Osteoblast (primary cell): ENCODE results near the gene PIH1D1. TPM values are rescaled to one million over a fixed set of nuclear protein-coding genes. Genes with fewer than 3 reads are reported as not detected.

Experiments
- DNase-seq: peaks from one replicate; pipeline ENCODE4 v3.0.0; 2011; ENCODE audit warnings: low spot score, mixed read lengths; ENCODE audit not compliant: insufficient read length; ENCODE audit errors: missing footprints
- H2AFZ ChIP-seq: 2 replicates; pipeline ENCODE4 v1.6.0; 2011; ENCODE audit warnings: mild to moderate bottlenecking, low read length
- H3K27ac ChIP-seq: 2 replicates; pipeline ENCODE4 v1.5.1; 2011; ENCODE audit warnings: mild to moderate bottlenecking, low read depth, low read length, moderate library complexity
- H3K27me3 ChIP-seq: 2 replicates; pipeline ENCODE4 v1.6.0; 2012; ENCODE audit warnings: mild to moderate bottlenecking, control low read depth, inconsistent platforms, low read length, moderate library complexity; ENCODE audit not compliant: insufficient read depth
- H3K36me3 ChIP-seq: 2 replicates; pipeline ENCODE4 v1.5.1; 2011; ENCODE audit warnings: mild to moderate bottlenecking, low read length, control low read depth, moderate library complexity; ENCODE audit not compliant: insufficient read depth
- H3K4me1 ChIP-seq: 2 replicates; pipeline ENCODE4 v1.5.1; 2011; ENCODE audit warnings: mild to moderate bottlenecking, low read length, control low read depth, moderate library complexity; ENCODE audit not compliant: insufficient read depth
- H3K4me2 ChIP-seq: 2 replicates; pipeline ENCODE4 v1.6.0; 2011; ENCODE audit warnings: mild to moderate bottlenecking, low read length; ENCODE audit not compliant: insufficient read depth
- H3K4me3 ChIP-seq: fragments of 200-600 bp; sonication (generic); 3 replicates; pipeline ENCODE4 v1.5.1; 2012; ENCODE audit warnings: mild to moderate bottlenecking, low read length, inconsistent platforms; ENCODE audit not compliant: insufficient read depth
- H3K79me2 ChIP-seq: 2 replicates; pipeline ENCODE4 v1.6.0; 2012; ENCODE audit warnings: mild to moderate bottlenecking, low read length, control low read depth, inconsistent platforms; ENCODE audit not compliant: insufficient read depth
- H3K9me3 ChIP-seq: 2 replicates; pipeline ENCODE4 v1.5.1; 2011; ENCODE audit warnings: low read depth, low read length, control low read depth
- H4K20me1 ChIP-seq: 2 replicates; pipeline ENCODE4 v1.6.0; 2012; ENCODE audit warnings: mild to moderate bottlenecking, low read length, control low read depth; ENCODE audit not compliant: insufficient read depth
- total RNA-seq: library from RNA; depleted of rRNA; stranded (reverse); fragments of >200 nt; gene quantifications from 2 replicates; pipeline ENCODE4 v1.2.3, GENCODE V29; 2012
- TF ChIP-seq, protein P1 (sequence below): IDR thresholded peaks from 2 replicates; pipeline ENCODE4 v1.5.1; 2011; ENCODE audit warnings: mild to moderate bottlenecking, low read depth, low read length, moderate library complexity; ENCODE audit errors: extremely low read depth

PIH1D1 gene
- total RNA-seq, 1 donor, result 79.3 TPM

DNA sequence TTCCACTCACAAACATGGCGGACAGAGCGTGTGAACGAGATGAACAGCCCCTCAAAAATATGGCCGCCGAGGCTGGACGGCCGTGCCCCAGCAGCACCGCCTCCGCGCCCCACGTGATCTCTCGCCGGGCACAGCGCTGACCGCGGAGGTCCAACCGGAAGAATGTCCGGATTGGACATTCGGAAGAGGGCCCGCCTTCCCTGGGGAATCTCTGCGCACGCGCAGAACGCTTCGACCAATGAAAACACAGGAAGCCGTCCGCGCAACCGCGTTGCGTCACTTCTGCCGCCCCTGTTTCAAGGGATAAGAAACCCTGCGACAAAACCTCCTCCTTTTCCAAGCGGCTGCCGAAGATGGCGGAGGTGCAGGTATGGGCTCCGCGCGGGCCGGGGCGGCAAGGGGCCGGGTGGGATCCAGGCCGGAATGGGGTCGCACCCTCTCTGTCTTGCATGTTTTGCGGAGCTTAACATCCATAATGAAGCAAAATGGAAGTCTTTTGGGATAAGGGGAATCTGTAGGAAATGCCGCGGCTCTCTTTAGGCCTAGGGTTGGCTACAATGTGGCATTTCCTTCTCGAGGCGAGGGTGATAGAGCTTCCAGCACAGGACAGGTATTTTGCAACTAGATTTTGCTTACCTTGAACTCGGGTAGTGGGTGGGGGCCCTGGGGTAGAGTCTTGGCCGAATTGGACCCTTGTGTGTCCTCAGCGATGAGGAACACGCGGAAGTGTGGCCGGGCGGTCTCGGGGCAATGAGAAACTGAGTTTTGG, 35.8 kb upstream of the PIH1D1 start, which contains the start of gene RPL13A:
RPL13A (plus strand) TSS at position 332 of the 769 bp plus-strand sequence; CDS start at position 354, 22 bp downstream.
- Histone ChIP-seq H3K4me3 (peak within 1 kb of the TSS; percentile 96), H3K27ac (peak within 1 kb of the TSS; percentile 87), H4K20me1 (peaks cover 43% of the 10 kb centered on the region), H3K9me3 (no peaks in the 10 kb centered on the region), H3K36me3 (peaks cover 43% of the 10 kb centered on the region), H3K27me3 (no peaks in the 10 kb centered on the region), H3K79me2 (peaks cover 38% of the 10 kb centered on the region), H3K4me1 (peaks cover 13% of the 10 kb centered on the region), H3K4me2 (peak within 1 kb of the TSS; percentile 85), H2AFZ (peak within 1 kb of the TSS; percentile 96)
- peak; percentile 99 for DNase-seq
- TF ChIP-seq, protein P1, sequence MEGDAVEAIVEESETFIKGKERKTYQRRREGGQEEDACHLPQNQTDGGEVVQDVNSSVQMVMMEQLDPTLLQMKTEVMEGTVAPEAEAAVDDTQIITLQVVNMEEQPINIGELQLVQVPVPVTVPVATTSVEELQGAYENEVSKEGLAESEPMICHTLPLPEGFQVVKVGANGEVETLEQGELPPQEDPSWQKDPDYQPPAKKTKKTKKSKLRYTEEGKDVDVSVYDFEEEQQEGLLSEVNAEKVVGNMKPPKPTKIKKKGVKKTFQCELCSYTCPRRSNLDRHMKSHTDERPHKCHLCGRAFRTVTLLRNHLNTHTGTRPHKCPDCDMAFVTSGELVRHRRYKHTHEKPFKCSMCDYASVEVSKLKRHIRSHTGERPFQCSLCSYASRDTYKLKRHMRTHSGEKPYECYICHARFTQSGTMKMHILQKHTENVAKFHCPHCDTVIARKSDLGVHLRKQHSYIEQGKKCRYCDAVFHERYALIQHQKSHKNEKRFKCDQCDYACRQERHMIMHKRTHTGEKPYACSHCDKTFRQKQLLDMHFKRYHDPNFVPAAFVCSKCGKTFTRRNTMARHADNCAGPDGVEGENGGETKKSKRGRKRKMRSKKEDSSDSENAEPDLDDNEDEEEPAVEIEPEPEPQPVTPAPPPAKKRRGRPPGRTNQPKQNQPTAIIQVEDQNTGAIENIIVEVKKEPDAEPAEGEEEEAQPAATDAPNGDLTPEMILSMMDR, result no peak

DNA sequence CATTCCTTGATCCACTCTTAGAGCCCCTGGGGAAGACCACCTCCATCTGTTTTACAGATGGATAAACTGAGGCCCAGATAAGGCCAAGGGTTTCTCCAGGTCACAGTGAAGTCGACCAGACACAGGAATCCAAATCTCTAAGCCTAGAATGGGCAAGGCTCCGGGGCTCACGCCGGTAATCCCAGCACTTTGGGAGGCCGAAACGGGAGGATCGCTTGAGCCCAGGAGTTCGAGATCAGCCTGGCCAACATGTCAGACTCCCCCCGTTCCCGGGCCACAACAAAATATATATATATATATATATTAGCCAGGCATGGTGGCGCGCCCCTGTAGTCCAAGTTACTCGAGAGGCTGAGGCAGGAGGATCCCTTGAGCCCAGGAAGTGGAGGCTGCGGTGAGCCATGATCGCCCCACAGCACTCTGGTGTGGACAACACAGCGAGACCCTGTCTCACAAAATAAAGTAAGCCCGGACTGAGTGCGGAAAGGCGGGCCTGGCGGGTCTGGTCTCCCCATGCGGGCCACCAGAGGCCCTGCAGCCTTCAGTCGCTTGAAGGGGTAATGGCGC, 35.2 kb upstream of the PIH1D1 start:
- TF ChIP-seq, protein P1, result no peak
- DNase-seq, result no peak
- H3K27ac ChIP-seq, result peak overlapping the region; percentile 49

DNA sequence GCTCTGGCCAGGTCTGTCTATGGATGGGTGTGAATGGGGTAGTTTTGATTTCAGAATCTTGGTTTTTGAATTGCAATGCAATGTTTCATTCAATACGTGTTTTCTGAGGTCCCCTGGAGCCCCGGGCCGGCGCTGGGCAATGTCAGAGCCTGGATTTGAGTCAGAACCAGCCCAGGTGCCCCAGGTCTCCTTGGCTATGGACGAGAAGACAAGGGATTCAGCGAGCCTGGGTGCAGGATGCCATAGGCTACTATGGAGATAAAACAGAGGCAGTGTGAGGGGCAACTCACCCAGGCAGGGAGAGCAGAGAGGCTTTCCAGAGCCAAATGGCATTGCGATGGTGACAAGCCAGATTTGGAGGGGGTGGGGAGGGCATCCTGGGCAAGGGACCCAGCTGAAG, 34.6 kb upstream of the PIH1D1 start:
- no peak overlapping the region for H2AFZ ChIP-seq
- peaks cover 13% of the 10 kb centered on the region for H3K4me1 ChIP-seq
- H3K9me3 ChIP-seq, result no peaks in the 10 kb centered on the region
- H3K4me2 ChIP-seq, result no peak overlapping the region
- peaks cover 38% of the 10 kb centered on the region for H3K79me2 ChIP-seq
- no peaks in the 10 kb centered on the region for H3K27me3 ChIP-seq
- TF ChIP-seq, protein P1, result no peak
- peaks cover 32% of the 10 kb centered on the region for H3K36me3 ChIP-seq
- H3K4me3 ChIP-seq, result no peak overlapping the region
- DNase-seq, result no peak
- H4K20me1 ChIP-seq, result peaks cover 37% of the 10 kb centered on the region
- H3K27ac ChIP-seq, result no peak overlapping the region

More for the DNA sequence above, 35.2 kb upstream of the PIH1D1 start:
- peaks cover 37% of the 10 kb centered on the region for H4K20me1 ChIP-seq
- H2AFZ ChIP-seq, result peak overlapping the region; percentile 96
- peaks cover 36% of the 10 kb centered on the region for H3K36me3 ChIP-seq
- peaks cover 13% of the 10 kb centered on the region for H3K4me1 ChIP-seq
- peaks cover 38% of the 10 kb centered on the region for H3K79me2 ChIP-seq
- H3K4me3 ChIP-seq, result peak overlapping the region; percentile 50
- H3K27me3 ChIP-seq, result no peaks in the 10 kb centered on the region
- peak overlapping the region; percentile 49 for H3K4me2 ChIP-seq
- H3K9me3 ChIP-seq, result no peaks in the 10 kb centered on the region

DNA sequence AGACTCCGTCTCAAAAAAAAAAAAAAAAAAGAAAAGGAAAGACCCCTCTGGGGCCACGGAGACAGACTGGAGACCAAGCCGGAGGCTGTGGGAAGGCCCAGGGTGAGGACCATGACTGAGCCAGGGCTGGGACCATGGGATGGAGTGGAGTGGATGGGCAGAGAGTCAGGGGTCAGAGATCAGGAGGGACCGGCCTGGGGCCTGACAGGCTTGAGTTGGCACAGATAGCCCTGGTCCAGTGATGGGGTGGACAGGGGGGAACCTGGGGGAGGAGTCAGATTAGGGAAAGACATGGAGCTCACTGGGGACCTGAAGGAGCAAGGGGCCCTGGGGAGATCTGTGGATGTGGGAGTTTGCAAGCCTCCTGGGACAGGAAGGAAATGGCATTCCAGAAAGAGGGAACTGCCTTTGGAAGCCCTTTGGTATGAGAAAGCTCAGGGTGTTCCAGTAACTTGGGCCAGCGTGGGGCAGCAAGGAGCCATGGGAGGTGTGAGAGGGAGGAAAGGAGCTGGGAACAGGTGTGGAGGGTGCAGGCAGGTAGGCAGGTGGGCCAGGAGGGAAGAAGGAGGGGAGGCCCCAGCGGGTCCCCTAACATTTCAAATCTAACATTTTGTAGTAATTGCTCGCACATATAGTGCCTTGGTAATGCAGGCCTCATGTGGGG, 29.5 kb upstream of the PIH1D1 start:
- Histone ChIP-seq H3K4me1 (no peaks in the 10 kb centered on the region), H3K27ac (no peak overlapping the region), H3K4me2 (no peak overlapping the region), H4K20me1 (no peaks in the 10 kb centered on the region), H3K79me2 (no peaks in the 10 kb centered on the region), H3K36me3 (no peaks in the 10 kb centered on the region), H3K4me3 (no peak overlapping the region), H3K9me3 (no peaks in the 10 kb centered on the region), H3K27me3 (no peaks in the 10 kb centered on the region), H2AFZ (no peak overlapping the region)
- DNase-seq, result peak; percentile 58
- TF ChIP-seq, protein P1, result no peak
